Upper lobe of left lung (tissue), 4 donors: Measurements from ENCODE around the gene UBL7.

Experiments used
- POLR2A ChIP-seq, 4 donors: fragments of 450-650 bp; IDR thresholded peaks; one replicate each; pipeline ENCODE4 v1.5.1; 2016 to 2017; ENCODE audit warnings: antibody characterized with exemption in 4 of 4, mild to moderate bottlenecking in 2 of 4
- POLR2AphosphoS5 ChIP-seq, 2 donors: sonication (generic); formaldehyde crosslinking; IDR thresholded peaks; one replicate each; pipeline ENCODE4 v1.5.1; 2017; ENCODE audit warnings: antibody characterized with exemption in 2 of 2
- TF ChIP-seq, protein P1 (sequence below), 6 experiments: fragments of 450-650 bp in 4 of 6; fragments of 200-600 bp in 2 of 6; sonication (generic) in 2 of 6; IDR thresholded peaks; one replicate each; pipeline ENCODE4 v1.5.1; 2016 to 2019; ENCODE audit warnings: antibody characterized with exemption in 6 of 6

DNA sequence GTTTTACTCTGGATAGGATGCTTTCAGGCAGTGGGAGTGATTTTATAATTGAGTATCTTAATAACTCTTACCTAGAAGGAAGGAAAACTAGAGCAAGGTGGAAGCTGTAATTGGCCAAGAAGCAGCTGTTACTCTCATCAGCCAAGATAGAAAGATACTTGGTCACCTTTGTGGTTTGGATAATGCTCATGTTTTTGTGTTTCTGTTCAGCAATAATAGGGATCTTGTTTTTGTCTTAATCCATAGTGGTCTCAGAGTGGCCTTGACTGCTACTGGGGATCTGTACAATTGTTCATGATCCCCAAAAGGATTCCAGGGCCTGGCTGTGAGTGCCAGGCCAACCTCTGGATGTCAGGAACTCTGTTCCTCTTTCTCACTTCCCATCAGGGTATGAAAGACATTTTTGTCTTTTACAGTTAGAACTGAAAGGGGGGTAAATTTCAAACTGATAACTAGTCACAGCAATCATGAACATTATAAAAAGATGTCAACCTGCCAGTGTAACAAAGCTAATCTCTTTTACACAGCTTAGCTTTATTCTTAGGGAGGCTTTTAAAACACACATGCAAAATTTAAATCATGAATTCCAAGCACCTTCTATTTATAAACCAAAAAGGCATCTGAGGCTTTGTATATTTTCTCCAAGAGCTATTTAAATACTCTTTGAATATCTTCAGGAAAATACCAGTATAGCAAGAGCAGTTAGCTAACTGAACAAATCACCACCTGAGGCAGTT, 6.0 kb downstream of the UBL7 start:
- TF ChIP-seq, protein P1, sequence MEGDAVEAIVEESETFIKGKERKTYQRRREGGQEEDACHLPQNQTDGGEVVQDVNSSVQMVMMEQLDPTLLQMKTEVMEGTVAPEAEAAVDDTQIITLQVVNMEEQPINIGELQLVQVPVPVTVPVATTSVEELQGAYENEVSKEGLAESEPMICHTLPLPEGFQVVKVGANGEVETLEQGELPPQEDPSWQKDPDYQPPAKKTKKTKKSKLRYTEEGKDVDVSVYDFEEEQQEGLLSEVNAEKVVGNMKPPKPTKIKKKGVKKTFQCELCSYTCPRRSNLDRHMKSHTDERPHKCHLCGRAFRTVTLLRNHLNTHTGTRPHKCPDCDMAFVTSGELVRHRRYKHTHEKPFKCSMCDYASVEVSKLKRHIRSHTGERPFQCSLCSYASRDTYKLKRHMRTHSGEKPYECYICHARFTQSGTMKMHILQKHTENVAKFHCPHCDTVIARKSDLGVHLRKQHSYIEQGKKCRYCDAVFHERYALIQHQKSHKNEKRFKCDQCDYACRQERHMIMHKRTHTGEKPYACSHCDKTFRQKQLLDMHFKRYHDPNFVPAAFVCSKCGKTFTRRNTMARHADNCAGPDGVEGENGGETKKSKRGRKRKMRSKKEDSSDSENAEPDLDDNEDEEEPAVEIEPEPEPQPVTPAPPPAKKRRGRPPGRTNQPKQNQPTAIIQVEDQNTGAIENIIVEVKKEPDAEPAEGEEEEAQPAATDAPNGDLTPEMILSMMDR (IDR thresholded peaks at IDR 0.05) = no peak
- TF ChIP-seq POLR2A (IDR thresholded peaks at IDR 0.05) (no peak), POLR2AphosphoS5 (IDR thresholded peaks at IDR 0.05) (no peak)
